ENCODE measurements around the gene RDH5. TPM values are rescaled to one million over a fixed set of nuclear protein-coding genes. Genes with fewer than 3 reads are reported as not detected.

The RDH5 gene
- polyA plus RNA-seq, 3 donors = 22.2 to 41.6 (median 41.4) TPM

- no peak for DNase-seq
Observed at GRCh38 chr12:55692631-55693322, 27.4 kb upstream of the RDH5 start.

- DNase-seq = no peak
Observed at GRCh38 chr12:55693323-55694187, 26.6 kb upstream of the RDH5 start.

- DNase-seq = no peak
Observed at GRCh38 chr12:55694188-55694515, 26.0 kb upstream of the RDH5 start.

- no peak for DNase-seq
Observed at GRCh38 chr12:55694651-55695050, 25.5 kb upstream of the RDH5 start.

GRCh38 chr12:55695349-55695748, 24.8 kb upstream of the RDH5 start:
- DNase-seq = no peak

GRCh38 chr12:55696141-55696540, 24.1 kb upstream of the RDH5 start:
- DNase-seq = no peak

- no peak for DNase-seq
Observed at GRCh38 chr12:55696796-55697462, 23.3 kb upstream of the RDH5 start.

GRCh38 chr12:55697686-55698085, 22.5 kb upstream of the RDH5 start:
- DNase-seq = no peak

- no peak for DNase-seq
Observed at GRCh38 chr12:55698241-55698955, 21.8 kb upstream of the RDH5 start.

- DNase-seq = no peak
Observed at GRCh38 chr12:55698965-55699364, 21.2 kb upstream of the RDH5 start.

- DNase-seq = no peak
Observed at GRCh38 chr12:55699471-55700055, 20.6 kb upstream of the RDH5 start.

GRCh38 chr12:55700255-55701018, 19.8 kb upstream of the RDH5 start:
- DNase-seq = no peak

- no peak for DNase-seq
Observed at GRCh38 chr12:55702861-55703260, 17.3 kb upstream of the RDH5 start.

- DNase-seq = no peak
Observed at GRCh38 chr12:55703288-55703687, 16.9 kb upstream of the RDH5 start.

GRCh38 chr12:55703901-55704761, 16.1 kb upstream of the RDH5 start:
- no peak for DNase-seq

- no peak for DNase-seq
Observed at GRCh38 chr12:55704824-55705718, 15.1 kb upstream of the RDH5 start.

GRCh38 chr12:55705782-55706402, 14.3 kb upstream of the RDH5 start:
- no peak for DNase-seq

- no peak for DNase-seq
Observed at GRCh38 chr12:55706568-55707218, 13.5 kb upstream of the RDH5 start.

Data from renal pelvis (tissue), 4 donors.